ENCODE data around the gene SETD1B.

DNA sequence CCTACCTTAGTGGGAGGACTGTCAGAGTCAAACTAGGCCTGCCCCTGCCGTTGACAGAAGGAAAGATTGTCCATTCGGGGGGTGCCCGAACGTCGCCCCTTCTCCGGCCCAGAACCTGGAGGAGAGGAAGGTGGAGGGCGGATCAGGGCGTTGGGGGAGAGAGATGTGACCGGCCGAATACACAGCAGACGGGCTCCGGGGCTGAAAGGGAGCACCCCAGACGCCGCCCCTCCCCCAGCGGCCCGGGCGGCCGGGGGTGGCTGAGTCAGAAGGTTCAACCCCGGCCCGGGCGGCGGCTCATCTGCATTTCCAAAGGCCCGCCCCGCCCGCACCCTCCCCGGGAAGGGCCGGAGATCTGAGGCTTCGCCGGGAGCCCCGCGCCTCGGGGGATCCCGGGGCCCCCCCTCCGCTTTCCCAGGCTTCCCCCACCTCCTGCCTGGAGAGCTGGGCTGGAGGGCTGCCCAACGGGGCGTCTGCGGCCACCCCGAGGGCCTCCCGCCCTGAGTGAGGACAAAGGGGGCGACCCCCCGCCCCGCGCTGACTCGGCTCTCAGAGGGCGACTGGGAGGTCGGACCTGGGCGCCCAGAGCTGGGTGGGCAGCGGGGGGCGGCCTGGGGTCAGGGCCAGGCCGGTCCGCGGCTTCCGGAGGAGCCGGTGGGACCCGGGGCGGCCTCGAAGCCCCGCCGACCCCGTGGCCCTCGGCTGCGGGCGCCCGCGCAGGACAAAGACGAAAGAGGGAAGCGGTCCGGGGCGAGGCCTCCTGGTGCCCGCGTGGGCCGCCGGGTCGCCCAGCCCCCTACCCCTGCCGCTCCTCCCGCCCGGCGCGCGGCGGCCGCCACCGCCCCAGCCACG, 3.7 kb upstream of the SETD1B start:
- TF ChIP-seq, protein P1, sequence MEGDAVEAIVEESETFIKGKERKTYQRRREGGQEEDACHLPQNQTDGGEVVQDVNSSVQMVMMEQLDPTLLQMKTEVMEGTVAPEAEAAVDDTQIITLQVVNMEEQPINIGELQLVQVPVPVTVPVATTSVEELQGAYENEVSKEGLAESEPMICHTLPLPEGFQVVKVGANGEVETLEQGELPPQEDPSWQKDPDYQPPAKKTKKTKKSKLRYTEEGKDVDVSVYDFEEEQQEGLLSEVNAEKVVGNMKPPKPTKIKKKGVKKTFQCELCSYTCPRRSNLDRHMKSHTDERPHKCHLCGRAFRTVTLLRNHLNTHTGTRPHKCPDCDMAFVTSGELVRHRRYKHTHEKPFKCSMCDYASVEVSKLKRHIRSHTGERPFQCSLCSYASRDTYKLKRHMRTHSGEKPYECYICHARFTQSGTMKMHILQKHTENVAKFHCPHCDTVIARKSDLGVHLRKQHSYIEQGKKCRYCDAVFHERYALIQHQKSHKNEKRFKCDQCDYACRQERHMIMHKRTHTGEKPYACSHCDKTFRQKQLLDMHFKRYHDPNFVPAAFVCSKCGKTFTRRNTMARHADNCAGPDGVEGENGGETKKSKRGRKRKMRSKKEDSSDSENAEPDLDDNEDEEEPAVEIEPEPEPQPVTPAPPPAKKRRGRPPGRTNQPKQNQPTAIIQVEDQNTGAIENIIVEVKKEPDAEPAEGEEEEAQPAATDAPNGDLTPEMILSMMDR (IDR thresholded peaks at IDR 0.05; ENCODE audit: extremely low read depth in 1 of 2, insufficient read depth in 1 of 2, low read depth in 1 of 2, low read length in 2 of 2) = no peak
- peak; percentile 85 for TF ChIP-seq POLR2AphosphoS5 (IDR thresholded peaks at IDR 0.05; ENCODE audit: insufficient read depth, low read depth, low read length)

Measured in endothelial cell of umbilical vein (primary cell).